ENCODE measurements around the gene TMEM11.
A peak's percentile ranks its signal among the peaks of the same experiment; 100 is the strongest.
"Not testable (repeated sequence)": the region's sequence is repeated elsewhere in the genome, so short reads cannot be mapped to it uniquely, and the experiment has no call there.

The TMEM11 gene

GRCh38 chr17:21231533-21231932 is 17.6 kb upstream of the TMEM11 start:
- FAIRE-seq (no peak), DNase-seq (ENCODE audit: insufficient read length, low spot score) (no peak)
- TF ChIP-seq CTCF (IDR thresholded peaks at IDR 0.05; ENCODE audit: insufficient read depth, missing control alignments): no peak

- DNase-seq (ENCODE audit: insufficient read length, low spot score): no peak
- no peak for TF ChIP-seq CTCF (IDR thresholded peaks at IDR 0.05; ENCODE audit: insufficient read depth, missing control alignments)
- FAIRE-seq: no peak
Measured at GRCh38 chr17:21228845-21229244, 14.9 kb upstream of the TMEM11 start.

DNA sequence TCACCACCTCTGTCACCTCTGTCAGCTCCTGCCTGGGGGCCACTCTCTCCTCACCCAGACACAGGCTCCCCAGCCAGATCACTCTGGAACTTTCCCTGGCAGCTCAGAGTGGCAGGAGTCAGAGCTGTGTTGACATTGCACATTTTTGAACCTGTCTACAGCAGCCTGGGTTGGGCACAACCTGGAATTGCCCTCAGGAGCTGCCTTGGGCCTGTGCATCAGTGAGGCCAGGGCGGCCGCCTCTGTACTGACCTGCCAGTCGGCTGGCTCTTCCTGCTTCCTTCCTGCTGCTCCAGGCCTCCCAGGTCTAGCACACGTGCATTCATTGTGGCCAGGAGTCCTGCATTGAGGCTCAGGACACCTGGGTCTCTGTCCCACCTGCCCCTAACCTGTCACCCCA is 14.2 kb upstream of the TMEM11 start:
- no peak for DNase-seq (ENCODE audit: insufficient read length, low spot score)
- FAIRE-seq: no peak
- no peak for TF ChIP-seq CTCF (IDR thresholded peaks at IDR 0.05; ENCODE audit: insufficient read depth, missing control alignments)

DNA sequence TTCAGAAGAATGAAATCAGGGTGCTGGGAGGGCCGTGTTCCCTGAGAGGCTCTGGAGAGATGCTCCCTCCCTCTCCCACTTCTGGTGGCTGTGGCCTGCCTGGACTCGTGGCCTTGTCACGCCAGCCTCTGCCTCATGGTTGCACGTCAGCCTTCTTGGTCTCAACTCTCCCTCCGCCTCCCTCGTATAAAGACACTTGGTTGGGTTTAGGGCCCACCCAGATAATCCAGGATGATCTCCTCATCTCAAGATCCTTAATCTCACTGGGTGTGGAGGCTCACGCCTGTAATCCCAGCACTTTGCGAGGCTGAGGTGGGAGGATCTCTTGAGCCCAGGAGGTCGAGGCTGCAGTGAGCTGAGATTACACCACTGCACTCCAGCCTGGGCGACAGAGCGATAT is 13.3 kb upstream of the TMEM11 start:
- DNase-seq (ENCODE audit: insufficient read length, low spot score): peak; percentile 60
- not testable (repeated sequence) for FAIRE-seq

DNA sequence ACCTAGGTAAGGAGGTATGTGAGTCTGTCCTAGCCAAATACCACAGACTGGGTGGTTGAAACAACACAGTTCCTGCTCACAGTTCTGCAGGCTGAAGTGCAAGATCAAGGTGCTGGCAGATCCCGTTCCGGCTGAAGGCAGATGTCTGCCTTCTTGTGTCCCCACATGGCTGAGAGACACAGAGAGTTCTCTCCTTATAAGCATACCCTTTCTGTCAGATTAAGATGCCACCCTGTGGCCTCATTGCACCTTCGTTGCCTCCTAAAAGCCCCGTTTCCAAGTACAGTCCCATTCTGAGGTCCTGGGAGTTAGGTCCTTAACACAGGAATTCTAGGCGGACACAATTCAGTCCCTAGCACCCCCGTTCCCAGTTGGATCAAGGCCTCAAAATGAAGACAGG is 9.1 kb upstream of the TMEM11 start:
- no peak for FAIRE-seq
- no peak for DNase-seq (ENCODE audit: insufficient read length, low spot score)
- TF ChIP-seq CTCF (IDR thresholded peaks at IDR 0.05; ENCODE audit: insufficient read depth, missing control alignments): no peak

DNA sequence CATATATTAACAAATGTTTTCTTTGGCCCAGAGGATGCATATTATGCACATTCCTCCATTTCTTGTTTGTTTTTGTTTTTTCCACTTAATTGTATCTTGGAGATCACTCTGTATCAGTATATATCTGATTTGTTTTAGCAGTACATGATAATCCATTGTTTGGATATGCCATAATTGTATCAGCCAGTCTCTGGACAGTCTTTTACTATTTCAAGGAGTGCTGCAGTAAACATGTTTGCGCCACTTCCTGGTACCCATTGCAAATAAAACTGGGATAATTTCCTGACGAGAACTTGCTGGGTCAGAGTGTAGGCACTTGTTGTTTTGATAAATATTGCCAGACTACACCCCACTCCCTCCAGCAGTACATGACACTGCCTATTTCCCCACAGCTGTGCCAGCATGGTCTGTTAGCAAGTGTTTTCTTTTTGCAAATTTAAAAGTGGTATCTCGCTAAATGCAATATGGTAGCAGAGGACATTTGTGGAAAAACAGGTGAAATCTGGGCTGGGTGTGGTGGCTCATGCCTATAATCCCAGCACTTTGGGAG is 4.9 kb upstream of the TMEM11 start:
- no peak for FAIRE-seq
- no peak for DNase-seq (ENCODE audit: insufficient read length, low spot score)
- TF ChIP-seq CTCF (IDR thresholded peaks at IDR 0.05; ENCODE audit: insufficient read depth, missing control alignments): no peak

GRCh38 chr17:21218101-21218500 is 4.1 kb upstream of the TMEM11 start:
- TF ChIP-seq CTCF (IDR thresholded peaks at IDR 0.05; ENCODE audit: insufficient read depth, missing control alignments): no peak
- DNase-seq (ENCODE audit: insufficient read length, low spot score): no peak
- no peak for FAIRE-seq

- DNase-seq (ENCODE audit: insufficient read length, low spot score) (no peak), FAIRE-seq (no peak)
- no peak for TF ChIP-seq CTCF (IDR thresholded peaks at IDR 0.05; ENCODE audit: insufficient read depth, missing control alignments)
Measured at GRCh38 chr17:21217346-21217745, 3.4 kb upstream of the TMEM11 start.
